Measurements from ENCODE around the gene CCT6A.
"Not testable (repeated sequence)": the region's sequence is repeated elsewhere in the genome, so short reads cannot be mapped to it uniquely, and the experiment has no call there.

CCT6A gene

GRCh38 chr7:56053379-56053778, 1.8 kb downstream of the CCT6A start:
- DNase-seq, result no peak

GRCh38 chr7:56053993-56054392, 2.4 kb downstream of the CCT6A start:
- DNase-seq, result no peak

- no peak for DNase-seq
Measured at GRCh38 chr7:56062382-56062781, 10.8 kb downstream of the CCT6A start.

- no peak for DNase-seq
Measured at GRCh38 chr7:56063500-56063881, 11.9 kb downstream of the CCT6A start.

- peak; percentile 91 to 92 for DNase-seq
Measured at GRCh38 chr7:56063882-56064625, 12.5 kb downstream of the CCT6A start, which contains the start of gene SUMF2. TSS of gene SUMF2 (plus strand) at chr7:56064286. CDS start at chr7:56064312, 26 bp downstream.

- DNase-seq, result not testable (repeated sequence)
Measured at GRCh38 chr7:56066376-56066775, 14.8 kb downstream of the CCT6A start.

GRCh38 chr7:56074371-56074791, 22.8 kb downstream of the CCT6A start:
- peak; percentile 79 to 86 for DNase-seq

GRCh38 chr7:56077681-56078080, 26.1 kb downstream of the CCT6A start:
- no peak for DNase-seq

- no peak for DNase-seq
Measured at GRCh38 chr7:56078196-56078595, 26.6 kb downstream of the CCT6A start.

- peak; percentile 92 to 96 for DNase-seq
Measured at GRCh38 chr7:56079450-56080185, 28.1 kb downstream of the CCT6A start.

- not testable (repeated sequence) for DNase-seq
Measured at GRCh38 chr7:56080726-56081435, 29.3 kb downstream of the CCT6A start.

GRCh38 chr7:56081626-56082340, 30.2 kb downstream of the CCT6A start:
- no peak for DNase-seq

- peak; percentile 13 to 61 for DNase-seq
Measured at GRCh38 chr7:56083150-56083785, 31.7 kb downstream of the CCT6A start.

- DNase-seq, result no peak
Measured at GRCh38 chr7:56086761-56087160, 35.2 kb downstream of the CCT6A start.

GRCh38 chr7:56087445-56087844, 35.9 kb downstream of the CCT6A start:
- DNase-seq, result no peak

GRCh38 chr7:56091591-56091990, 40.0 kb downstream of the CCT6A start:
- no peak for DNase-seq

- DNase-seq, result not testable (repeated sequence)
Measured at GRCh38 chr7:56092388-56092787, 40.8 kb downstream of the CCT6A start.

- DNase-seq, result peak; percentile 80 to 83
Measured at GRCh38 chr7:56092789-56093531, 41.4 kb downstream of the CCT6A start, which contains the start of gene PHKG1. TSS of gene PHKG1 (minus strand) at chr7:56092952. CDS start at chr7:56088941, 4,011 bp downstream.

GRCh38 chr7:56097700-56098099, 46.1 kb downstream of the CCT6A start:
- DNase-seq, result no peak

GRCh38 chr7:56098187-56099008, 46.8 kb downstream of the CCT6A start:
- not testable (repeated sequence) for DNase-seq

Data from NCI-H2081 (cell line).